ENCODE results near the gene NCKAP5.
A peak's percentile ranks its signal among the peaks of the same experiment; 100 is the strongest.

The NCKAP5 gene

DNA sequence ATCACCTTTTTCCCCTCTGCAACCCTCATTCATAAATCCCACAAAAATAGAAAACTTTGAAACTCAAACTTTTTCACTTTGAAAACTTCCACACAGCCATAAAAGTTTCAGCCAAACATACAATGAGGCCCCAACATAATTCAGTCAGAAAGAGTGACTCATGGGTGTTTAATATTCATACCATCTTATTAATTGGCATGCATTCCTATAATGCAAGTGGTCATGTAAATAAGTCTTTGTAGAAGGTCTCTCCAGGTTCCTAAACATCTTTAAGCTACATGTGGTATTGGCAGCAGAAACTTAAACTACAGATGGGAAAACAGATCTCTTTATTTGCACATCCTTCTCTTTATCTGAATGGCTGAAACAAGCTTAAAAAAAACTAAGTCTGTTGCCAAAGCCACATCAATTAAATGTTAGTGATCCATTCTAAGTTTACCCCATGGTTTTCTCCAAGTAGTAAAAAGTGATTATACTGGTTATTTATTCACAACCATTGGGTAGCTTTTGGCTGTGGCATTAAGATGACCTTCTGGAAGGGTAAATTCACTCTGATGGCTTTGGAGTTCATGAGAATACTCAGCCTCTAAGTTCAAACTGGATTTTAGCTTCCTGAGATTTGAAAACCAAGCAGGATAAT is 828.1 kb downstream of the NCKAP5 start:
- H3K4me2 ChIP-seq, result no peak overlapping the region
- TF ChIP-seq Cebpa-rat (IDR thresholded peaks at IDR 0.05), result no peak
- no peaks in the 10 kb centered on the region for H4K20me1 ChIP-seq
- H3K27ac ChIP-seq, result no peak overlapping the region
- no peak overlapping the region for H3K4me3 ChIP-seq
- no peak overlapping the region for H3K9ac ChIP-seq
- H3K9me3 ChIP-seq (replicated peaks in 1 of 11), result no peaks in the 10 kb centered on the region
- H3K36me3 ChIP-seq, result no peaks in the 10 kb centered on the region
- no peaks in the 10 kb centered on the region for H3K27me3 ChIP-seq
- H3K4me1 ChIP-seq, result no peaks in the 10 kb centered on the region

DNA sequence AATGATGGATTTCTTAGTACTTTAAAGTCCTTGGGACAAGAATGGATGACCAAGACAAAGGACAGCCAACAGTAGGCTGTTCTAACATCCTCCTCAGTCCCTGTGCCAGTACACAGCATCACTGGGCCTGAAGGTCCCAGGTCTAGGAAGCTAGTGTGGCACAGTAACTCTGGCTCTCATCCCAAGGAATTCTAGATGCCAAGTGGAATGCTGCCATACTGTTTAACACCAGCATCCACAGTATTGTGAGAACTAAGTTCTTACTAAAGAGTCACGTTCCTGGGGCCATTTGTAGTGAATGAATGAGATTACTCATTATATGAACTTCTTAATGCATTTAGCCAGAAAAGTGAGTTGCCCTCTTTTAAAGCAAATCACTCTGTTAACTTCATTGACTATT is 830.0 kb downstream of the NCKAP5 start:
- Histone ChIP-seq H3K9ac (no peak overlapping the region), H3K36me3 (no peaks in the 10 kb centered on the region), H3K27ac (no peak overlapping the region), H3K27me3 (no peaks in the 10 kb centered on the region; a peak in 1 of 22 replicates), H3K9me3 (replicated peaks in 1 of 11) (no peaks in the 10 kb centered on the region), H4K20me1 (no peaks in the 10 kb centered on the region), H3K4me3 (no peak overlapping the region), H3K4me1 (no peaks in the 10 kb centered on the region), H3K4me2 (no peak overlapping the region)
- TF ChIP-seq Cebpa-rat (IDR thresholded peaks at IDR 0.05), result no peak

DNA sequence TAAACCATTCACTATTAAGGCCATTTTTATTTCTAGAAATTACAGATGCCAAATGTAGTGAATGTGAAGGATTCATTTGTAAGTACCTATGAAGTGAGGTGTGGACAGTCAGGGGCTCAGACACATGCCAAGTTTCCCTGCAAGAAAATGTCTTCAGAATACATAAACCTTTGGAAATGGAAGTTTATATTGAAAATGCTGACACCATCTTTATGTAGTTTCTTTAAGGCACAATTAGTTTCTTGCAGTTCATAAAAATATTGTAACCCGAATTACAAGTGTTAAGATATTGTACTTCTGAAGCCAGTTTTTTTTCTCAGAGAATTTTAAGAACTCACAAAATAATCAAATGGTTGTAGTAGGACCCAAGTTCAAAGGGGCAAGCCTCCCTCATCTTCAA is 832.2 kb downstream of the NCKAP5 start:
- TF ChIP-seq Cebpa-rat (IDR thresholded peaks at IDR 0.05), result no peak
- no peaks in the 10 kb centered on the region for H3K9me3 ChIP-seq (replicated peaks in 1 of 11)
- H3K27ac ChIP-seq, result no peak overlapping the region
- H3K4me3 ChIP-seq, result no peak overlapping the region
- no peak overlapping the region for H3K4me2 ChIP-seq
- H3K36me3 ChIP-seq, result no peaks in the 10 kb centered on the region
- no peaks in the 10 kb centered on the region; a peak in 1 of 22 replicates for H3K27me3 ChIP-seq
- H3K4me1 ChIP-seq, result no peaks in the 10 kb centered on the region
- H3K9ac ChIP-seq, result no peak overlapping the region
- no peaks in the 10 kb centered on the region for H4K20me1 ChIP-seq

DNA sequence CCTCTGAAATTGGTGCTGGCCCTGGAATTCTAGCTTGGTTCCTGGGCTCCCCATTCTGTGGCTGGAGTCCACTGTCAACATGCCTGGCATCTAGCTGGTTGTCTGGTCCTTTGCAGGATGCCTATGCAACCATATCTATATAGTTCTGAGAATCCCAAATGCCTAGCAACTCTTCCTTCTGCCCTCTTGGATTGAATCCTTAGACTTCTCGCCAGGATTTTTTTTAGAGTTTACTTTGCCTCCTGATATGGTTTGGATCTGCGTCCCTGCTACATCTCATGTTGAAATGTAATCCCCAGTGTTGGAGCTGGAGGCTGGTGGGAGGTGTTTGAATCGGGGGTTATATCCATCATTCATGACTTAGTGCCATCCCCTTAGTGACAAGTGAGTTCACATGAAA is 833.3 kb downstream of the NCKAP5 start:
- no peak overlapping the region for H3K27ac ChIP-seq
- H3K4me3 ChIP-seq, result no peak overlapping the region
- H3K4me1 ChIP-seq, result no peaks in the 10 kb centered on the region
- H3K4me2 ChIP-seq, result no peak overlapping the region
- no peaks in the 10 kb centered on the region; a peak in 1 of 22 replicates for H3K27me3 ChIP-seq
- H3K36me3 ChIP-seq, result no peaks in the 10 kb centered on the region
- H3K9ac ChIP-seq, result no peak overlapping the region
- TF ChIP-seq Cebpa-rat (IDR thresholded peaks at IDR 0.05), result no peak
- no peaks in the 10 kb centered on the region for H3K9me3 ChIP-seq (replicated peaks in 1 of 11)
- H4K20me1 ChIP-seq, result no peaks in the 10 kb centered on the region

DNA sequence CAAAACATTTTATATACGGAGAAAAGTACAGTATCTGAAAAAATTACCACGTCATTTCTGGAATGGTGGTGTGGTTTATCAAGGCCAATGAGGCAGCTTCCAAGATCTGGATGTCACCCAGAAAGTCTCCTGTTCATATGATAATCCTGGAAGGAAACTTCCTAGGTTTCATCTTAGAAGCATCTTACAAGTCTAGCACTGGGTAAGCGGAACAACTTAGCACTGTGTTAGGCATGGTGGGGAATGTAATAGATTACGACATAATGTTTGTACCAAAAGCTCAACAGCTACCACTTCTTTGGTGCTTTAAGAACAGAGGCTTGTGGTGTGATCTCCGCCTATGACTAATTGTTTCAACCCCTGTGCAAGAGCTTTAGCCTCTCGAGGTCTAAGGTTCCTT is 835.2 kb downstream of the NCKAP5 start:
- TF ChIP-seq Cebpa-rat (IDR thresholded peaks at IDR 0.05), result peak in 4 of 11 experiments; percentile 14 to 48 (median 41); a peak in 4 of 22 replicates
- Histone ChIP-seq H3K9me3 (replicated peaks in 1 of 11) (no peaks in the 10 kb centered on the region), H3K27me3 (no peaks in the 10 kb centered on the region; a peak in 1 of 22 replicates), H3K4me2 (no peak overlapping the region), H3K4me1 (no peaks in the 10 kb centered on the region), H3K4me3 (no peak overlapping the region), H4K20me1 (no peaks in the 10 kb centered on the region), H3K9ac (no peak overlapping the region), H3K27ac (no peak overlapping the region), H3K36me3 (no peaks in the 10 kb centered on the region)

DNA sequence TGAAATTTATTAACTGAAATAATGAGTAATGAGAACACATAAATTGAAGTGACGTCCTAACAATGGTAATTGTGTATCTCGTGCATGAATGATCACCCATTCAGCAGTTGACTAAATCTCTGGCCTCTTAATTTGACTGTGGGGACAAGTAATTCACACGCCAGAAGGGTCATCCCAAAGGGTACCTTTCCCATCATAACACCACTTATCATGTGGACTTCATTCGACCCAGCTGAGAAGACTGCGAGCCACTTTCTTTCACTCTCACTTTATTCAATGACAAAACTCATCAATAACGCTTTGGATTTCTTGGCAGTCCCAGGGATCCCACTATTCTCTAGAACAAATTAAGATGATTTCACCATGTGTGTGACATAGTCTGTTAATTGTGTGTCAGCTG is 835.6 kb downstream of the NCKAP5 start:
- Histone ChIP-seq H3K36me3 (no peaks in the 10 kb centered on the region), H3K4me2 (no peak overlapping the region), H3K9ac (no peak overlapping the region), H3K4me3 (no peak overlapping the region), H3K27me3 (no peaks in the 10 kb centered on the region; a peak in 1 of 22 replicates), H3K27ac (no peak overlapping the region), H3K9me3 (replicated peaks in 1 of 11) (no peaks in the 10 kb centered on the region), H3K4me1 (no peaks in the 10 kb centered on the region), H4K20me1 (no peaks in the 10 kb centered on the region)
- TF ChIP-seq Cebpa-rat (IDR thresholded peaks at IDR 0.05), result no peak

DNA sequence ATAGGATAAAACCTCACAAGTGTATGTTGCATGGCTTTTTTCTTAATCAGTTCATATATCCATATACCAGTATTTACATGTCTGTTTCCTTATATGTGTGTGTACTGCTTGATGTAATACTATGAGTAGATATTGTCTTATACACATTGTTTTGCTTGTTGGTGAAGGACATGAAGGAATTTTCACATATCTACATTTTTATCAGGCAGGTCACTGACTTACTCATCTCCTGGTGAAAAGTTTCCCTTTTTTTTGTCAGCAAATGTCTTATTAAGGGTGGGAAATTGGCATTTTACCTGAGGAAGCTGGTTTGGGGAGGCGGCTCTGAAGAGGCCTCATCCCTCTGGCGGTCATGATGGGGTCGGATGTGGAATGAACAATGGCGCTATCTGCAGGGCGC is 836.8 kb downstream of the NCKAP5 start:
- no peak overlapping the region for H3K27ac ChIP-seq
- H3K4me1 ChIP-seq, result no peaks in the 10 kb centered on the region
- no peak overlapping the region for H3K9ac ChIP-seq
- H3K36me3 ChIP-seq, result no peaks in the 10 kb centered on the region
- H3K4me2 ChIP-seq, result no peak overlapping the region
- no peaks in the 10 kb centered on the region for H4K20me1 ChIP-seq
- TF ChIP-seq Cebpa-rat (IDR thresholded peaks at IDR 0.05), result no peak
- H3K27me3 ChIP-seq, result no peaks in the 10 kb centered on the region; a peak in 1 of 22 replicates
- H3K9me3 ChIP-seq (replicated peaks in 1 of 11), result no peaks in the 10 kb centered on the region
- no peak overlapping the region for H3K4me3 ChIP-seq

DNA sequence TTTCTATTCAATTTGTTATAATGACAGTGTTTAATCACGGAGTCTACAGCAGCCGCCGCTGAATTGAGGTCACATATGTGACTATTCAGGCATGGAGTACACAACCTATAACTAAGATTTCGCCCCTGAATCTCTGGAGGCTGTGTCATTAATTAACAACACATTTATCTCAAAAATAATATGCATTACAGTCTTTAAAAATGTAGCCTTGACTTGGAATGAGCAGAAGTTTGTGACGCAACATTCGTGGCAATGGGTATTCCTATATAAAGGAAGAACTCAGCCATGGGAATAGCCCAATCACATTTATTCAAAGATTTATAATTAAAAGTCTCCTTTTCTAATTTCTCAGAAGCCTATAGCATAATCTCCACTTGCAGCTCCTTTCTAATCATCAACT is 837.7 kb downstream of the NCKAP5 start:
- no peak overlapping the region for H3K4me2 ChIP-seq
- H3K27ac ChIP-seq, result no peak overlapping the region
- H3K4me3 ChIP-seq, result no peak overlapping the region
- no peaks in the 10 kb centered on the region for H3K4me1 ChIP-seq
- no peak overlapping the region for H3K9ac ChIP-seq
- H3K9me3 ChIP-seq (replicated peaks in 1 of 11), result no peaks in the 10 kb centered on the region
- no peaks in the 10 kb centered on the region for H4K20me1 ChIP-seq
- H3K36me3 ChIP-seq, result no peaks in the 10 kb centered on the region
- no peak for TF ChIP-seq Cebpa-rat (IDR thresholded peaks at IDR 0.05)
- H3K27me3 ChIP-seq, result no peaks in the 10 kb centered on the region; a peak in 1 of 22 replicates

DNA sequence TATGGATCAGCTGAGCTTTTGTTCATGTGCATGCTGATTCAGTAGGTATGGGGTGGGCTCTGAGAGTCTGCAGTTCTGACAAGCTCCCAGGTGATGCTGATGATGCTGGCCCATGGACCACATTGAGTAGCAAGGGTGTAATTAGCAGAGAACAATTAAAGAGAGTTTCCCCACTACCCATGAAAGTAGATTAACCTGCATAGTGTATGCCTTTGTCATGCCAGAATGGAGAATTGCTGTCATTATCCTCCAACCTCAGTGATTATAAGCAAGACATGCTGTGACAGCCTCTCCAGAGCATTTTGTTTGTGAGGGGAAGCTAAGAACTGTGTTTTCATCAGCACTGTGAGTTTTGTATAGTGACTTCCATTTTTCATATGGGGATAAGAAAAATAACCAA is 838.7 kb downstream of the NCKAP5 start:
- Histone ChIP-seq H3K36me3 (no peaks in the 10 kb centered on the region), H3K9ac (no peak overlapping the region), H3K4me2 (no peak overlapping the region), H3K27me3 (no peaks in the 10 kb centered on the region; a peak in 1 of 22 replicates), H4K20me1 (no peaks in the 10 kb centered on the region), H3K27ac (no peak overlapping the region), H3K4me3 (no peak overlapping the region), H3K4me1 (no peaks in the 10 kb centered on the region), H3K9me3 (replicated peaks in 1 of 11) (no peaks in the 10 kb centered on the region)
- no peak for TF ChIP-seq Cebpa-rat (IDR thresholded peaks at IDR 0.05)

DNA sequence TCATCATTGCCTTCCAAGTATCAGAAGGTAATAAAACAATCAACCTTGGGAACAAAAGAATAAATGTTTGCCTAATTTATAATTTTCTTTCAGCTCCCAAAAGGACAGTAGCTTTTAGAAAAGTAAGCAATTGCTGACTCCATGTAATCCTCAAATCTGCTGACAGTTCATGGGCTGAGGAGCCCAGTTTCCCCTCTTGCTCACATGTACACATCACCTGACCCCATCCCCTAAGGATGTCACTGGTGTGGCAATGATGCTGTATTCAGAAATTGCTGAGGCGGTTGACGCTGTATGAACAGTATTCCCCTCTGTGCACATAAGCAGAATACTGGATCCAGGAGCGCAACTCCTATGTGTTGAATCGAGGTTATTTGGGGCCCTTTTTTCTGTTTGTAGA is 842.1 kb downstream of the NCKAP5 start:
- Histone ChIP-seq H4K20me1 (no peaks in the 10 kb centered on the region), H3K4me1 (no peaks in the 10 kb centered on the region), H3K36me3 (no peaks in the 10 kb centered on the region), H3K27me3 (no peaks in the 10 kb centered on the region), H3K4me3 (no peak overlapping the region), H3K9me3 (replicated peaks in 1 of 11) (no peaks in the 10 kb centered on the region), H3K9ac (no peak overlapping the region), H3K27ac (no peak overlapping the region), H3K4me2 (no peak overlapping the region)
- no peak for TF ChIP-seq Cebpa-rat (IDR thresholded peaks at IDR 0.05)

All from BLaER1 treated with 17β-estradiol and CSF1 and Interleukin-3, amounts not matched to agents 10 nM and 100 nM (cell line).